T follicular helper cell (primary cell): ENCODE results near the gene RNF208.
A peak's percentile ranks its signal among the peaks of the same experiment; 100 is the strongest.
"Not testable (repeated sequence)": the region's sequence is repeated elsewhere in the genome, so short reads cannot be mapped to it uniquely, and the experiment has no call there.

Experiments used
- DNase-seq: peaks from one replicate; pipeline ENCODE4 v3.0.0-alpha.2; 2020; ENCODE audit warnings: low read depth

RNF208 gene

GRCh38 chr9:137253717-137254623 lies 31.9 kb upstream of the RNF208 start:
- DNase-seq, result no peak

GRCh38 chr9:137252555-137253506 lies 30.8 kb upstream of the RNF208 start:
- no peak for DNase-seq

GRCh38 chr9:137251490-137252268 lies 29.6 kb upstream of the RNF208 start:
- DNase-seq, result no peak

GRCh38 chr9:137251194-137251461 lies 29.1 kb upstream of the RNF208 start, which contains the start of gene STPG3:
STPG3 (plus strand) TSS chr9:137251286; CDS start chr9:137251287, 1 bp downstream.
- DNase-seq, result no peak

- DNase-seq, result no peak
Measured at GRCh38 chr9:137250329-137251193, 28.5 kb upstream of the RNF208 start.

- no peak for DNase-seq
Measured at GRCh38 chr9:137247916-137248175, 25.8 kb upstream of the RNF208 start.

GRCh38 chr9:137247135-137247915 lies 25.3 kb upstream of the RNF208 start:
- DNase-seq, result no peak

GRCh38 chr9:137245450-137246421 lies 23.7 kb upstream of the RNF208 start:
- DNase-seq, result no peak

- no peak for DNase-seq
Measured at GRCh38 chr9:137244486-137245449, 22.7 kb upstream of the RNF208 start.

- no peak for DNase-seq
Measured at GRCh38 chr9:137243626-137244485, 21.8 kb upstream of the RNF208 start.

GRCh38 chr9:137243266-137243625 lies 21.2 kb upstream of the RNF208 start:
- DNase-seq, result not testable (repeated sequence)

- no peak for DNase-seq
Measured at GRCh38 chr9:137242269-137243203, 20.5 kb upstream of the RNF208 start.

- DNase-seq, result peak; percentile 56
Measured at GRCh38 chr9:137241490-137242268, 19.6 kb upstream of the RNF208 start.

- DNase-seq, result peak; percentile 98
Measured at GRCh38 chr9:137240841-137241489, 18.9 kb upstream of the RNF208 start, which contains the start of gene TUBB4B. TUBB4B (plus strand) TSS chr9:137241287; CDS start chr9:137241361, 74 bp downstream.
